Small intestine (tissue), 7 donors: Measurements from ENCODE around the gene CAPN9. TPM values are rescaled to one million over a fixed set of nuclear protein-coding genes. Genes with fewer than 3 reads are reported as not detected.
A peak's percentile ranks its signal among the peaks of the same experiment; 100 is the strongest.

Experiments used
- DNase-seq, 2 donors: peaks; one replicate each; pipeline versions ENCODE4 v3.0.0 to v3.0.0-alpha.2; 2013
- FAIRE-seq: peaks from 2 replicates; lab custom pipeline; 2012; peaks lifted over from hg19 to GRCh38; lab: Jason Lieb, UNC
- H3K27ac ChIP-seq, 3 donors: one replicate each; pipeline ENCODE4 v1.5.1; 2013; ENCODE audit warnings: low read length in 2 of 3, mild to moderate bottlenecking in 2 of 3, control low read depth in 1 of 3, inconsistent platforms in 1 of 3, low read depth in 1 of 3, moderate library complexity in 1 of 3
- H3K27me3 ChIP-seq, 3 donors: one replicate each; pipeline ENCODE4 v1.6.1; 2013; ENCODE audit warnings: low read length in 3 of 3, inconsistent platforms in 1 of 3; ENCODE audit not compliant: control insufficient read depth in 3 of 3, insufficient read depth in 3 of 3
- H3K36me3 ChIP-seq, 3 donors: one replicate each; pipeline ENCODE4 v1.6.1; 2013; ENCODE audit warnings: low read length in 3 of 3, inconsistent platforms in 1 of 3, low read depth in 1 of 3, mild to moderate bottlenecking in 1 of 3, moderate library complexity in 1 of 3; ENCODE audit not compliant: control insufficient read depth in 3 of 3, insufficient read depth in 2 of 3
- H3K4me1 ChIP-seq, 3 donors: one replicate each; pipeline ENCODE4 v1.6.1; 2013; ENCODE audit warnings: low read length in 2 of 3, inconsistent platforms in 1 of 3, low read depth in 1 of 3, mild to moderate bottlenecking in 1 of 3, moderate library complexity in 1 of 3; ENCODE audit not compliant: control insufficient read depth in 3 of 3, insufficient read depth in 2 of 3
- H3K4me3 ChIP-seq, 3 donors: one replicate each; pipeline ENCODE4 v1.5.1; 2013; ENCODE audit warnings: low read length in 3 of 3, control low read depth in 1 of 3, inconsistent platforms in 1 of 3, low read depth in 1 of 3, mild to moderate bottlenecking in 1 of 3, moderate library complexity in 1 of 3
- H3K9me3 ChIP-seq, 2 donors: one replicate each; pipeline ENCODE4 v1.6.1; 2013; ENCODE audit warnings: low read depth in 1 of 2, low read length in 1 of 2; ENCODE audit not compliant: control insufficient read depth in 2 of 2, insufficient read depth in 1 of 2
- WGBS, 3 donors: extraction: QIAGEN DNeasy Blood & Tissue Kit; methylation state at CpG; one replicate each; pipeline ENCODE4 v1.1.7; 2013; 5-methylcytosine and 5-hydroxymethylcytosine counted together
- polyA plus RNA-seq, 4 donors: library from polyadenylated mRNA; stranded (reverse) in 3 of 4; unstranded in 1 of 4; fragments of 200-250 nt in 3 of 4; fragments of 120-200 nt in 1 of 4; gene quantifications; one replicate each; pipeline versions ENCODE4 v1.2.1 to v1.2.3, GENCODE V29; 2013
- donor health status: healthy with polysubstance abuse.
- donor health status: control.
- donor health status: control.
- donor health status: Bipolar disorder and iron deficiency.
- donor health status: healthy.

The CAPN9 gene
- polyA plus RNA-seq, 4 donors = 2.6 to 31.1 (median 16.1) TPM

DNA sequence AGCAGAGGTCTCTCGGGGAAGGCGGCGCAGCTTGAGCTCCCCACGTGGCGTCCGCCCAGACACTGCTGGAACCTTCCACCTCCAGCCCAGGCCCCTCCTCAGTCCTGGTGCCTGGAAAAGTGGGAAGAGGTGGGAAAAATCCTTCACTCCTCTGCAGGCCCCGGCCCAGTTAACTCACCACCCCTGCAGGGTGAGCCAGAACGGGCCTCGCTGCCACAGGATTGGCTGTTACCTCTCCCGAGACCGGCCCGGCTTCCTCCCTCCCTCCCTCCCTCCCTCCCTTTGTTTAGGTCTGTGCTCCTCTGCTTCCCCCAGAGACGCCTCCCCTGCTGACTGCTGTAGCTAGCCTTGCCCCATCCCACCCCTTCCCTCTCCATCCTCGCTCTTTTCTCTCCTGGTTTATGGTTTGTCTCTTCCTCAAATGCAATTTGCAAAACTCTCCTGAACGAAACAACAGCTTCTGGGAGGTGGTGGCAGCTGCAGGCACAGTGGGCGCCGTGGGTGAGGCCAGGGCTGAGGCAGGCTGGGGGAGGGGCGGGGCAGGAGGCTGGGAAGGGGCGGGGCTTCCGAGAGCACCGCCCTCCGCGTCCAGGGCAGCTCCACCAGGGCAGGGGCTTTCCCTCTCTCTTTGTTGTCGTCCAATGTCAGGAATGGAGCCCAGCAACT, 6.5 kb downstream of the CAPN9 start:
- Histone ChIP-seq H3K4me3 (no peak overlapping the region), H3K9me3 (no peaks in the 10 kb centered on the region), H3K4me1 (peaks cover 0 to 15% (median 3%) of the 10 kb centered on the region in 3 donors), H3K27ac (peak overlapping the region in 1 of 3 donors; percentile 42), H3K36me3 (no peaks in the 10 kb centered on the region), H3K27me3 (no peaks in the 10 kb centered on the region)
- 20 to 63% (median 34%) methylated on average over 24 of the region's 24 CpGs for WGBS, 3 donors
- DNase-seq (peak in 1 of 2 donors; percentile 83), FAIRE-seq (no peak)

DNA sequence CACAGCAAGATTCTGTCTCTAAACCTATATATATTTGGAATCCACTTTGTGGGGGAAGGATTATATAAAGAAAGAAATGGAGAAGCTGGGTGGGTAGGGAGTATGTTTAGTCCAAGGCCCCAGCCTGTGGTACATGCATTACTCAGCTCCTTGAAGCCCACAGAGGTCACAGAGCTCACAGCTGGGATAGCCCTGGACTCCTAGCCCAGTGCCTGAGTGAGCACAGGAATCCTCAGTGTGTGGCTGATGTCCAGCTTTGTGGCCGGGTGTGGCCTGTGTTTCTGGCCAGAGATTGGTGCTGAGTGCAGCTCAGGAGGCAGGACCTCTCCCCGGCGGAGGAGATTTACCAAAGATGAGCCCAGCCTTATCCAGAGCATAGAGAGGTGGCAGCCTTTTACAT, 7.6 kb downstream of the CAPN9 start:
- Histone ChIP-seq H3K27ac (no peak overlapping the region), H3K9me3 (no peaks in the 10 kb centered on the region), H3K4me1 (peaks cover 0 to 15% (median 3%) of the 10 kb centered on the region in 3 donors), H3K27me3 (no peaks in the 10 kb centered on the region), H3K36me3 (no peaks in the 10 kb centered on the region), H3K4me3 (no peak overlapping the region)
- DNase-seq = no peak
- WGBS, 3 donors = 69 to 80% (median 72%) methylated on average over 3 of the region's 3 CpGs
- FAIRE-seq = no peak

DNA sequence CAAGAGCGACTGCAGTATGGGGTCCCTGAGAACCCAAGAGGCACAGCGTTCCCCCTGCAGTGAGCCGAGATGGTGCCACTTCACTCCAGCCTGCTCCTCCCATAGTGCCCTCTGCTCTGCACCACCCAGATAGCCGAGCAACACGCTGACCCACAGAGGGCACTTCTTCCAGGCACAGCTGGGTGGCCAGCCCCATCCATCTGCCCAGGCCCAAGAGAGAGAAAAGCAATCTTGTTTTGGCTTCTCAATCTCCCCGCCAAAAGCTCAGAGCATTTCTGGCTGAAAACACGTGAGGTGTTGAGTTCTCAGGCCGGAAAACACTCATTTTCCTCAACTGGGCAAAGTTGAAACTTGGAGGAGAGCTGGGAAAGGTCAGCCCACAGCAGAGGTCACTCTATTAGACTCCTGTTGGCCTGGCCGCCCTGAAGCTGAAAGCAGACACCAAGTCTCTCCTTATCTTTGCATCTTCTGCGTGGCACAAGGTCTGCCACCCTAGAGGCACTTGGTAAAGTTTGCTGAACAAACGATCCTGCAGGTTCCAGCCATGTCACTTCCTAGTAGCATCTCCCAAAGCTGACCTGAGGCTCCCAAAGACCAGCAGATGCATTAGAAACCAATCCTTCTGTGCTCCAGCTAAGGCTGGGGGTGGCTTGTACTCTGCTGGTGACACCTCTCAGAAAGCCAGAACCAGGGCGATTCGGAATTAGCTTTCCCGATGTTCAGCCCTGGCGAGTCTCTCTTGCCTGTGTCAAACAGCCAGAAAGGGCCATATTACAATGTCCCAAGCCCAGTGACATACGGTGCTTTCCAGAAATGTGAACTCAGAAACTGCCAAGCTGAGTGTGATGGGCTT, 10.9 kb downstream of the CAPN9 start:
- Histone ChIP-seq H3K4me1 (peaks cover 0 to 3% (median 0%) of the 10 kb centered on the region in 3 donors), H3K27me3 (no peaks in the 10 kb centered on the region), H3K36me3 (no peaks in the 10 kb centered on the region), H3K4me3 (no peak overlapping the region), H3K27ac (no peak overlapping the region), H3K9me3 (no peaks in the 10 kb centered on the region)
- DNase-seq = no peak
- WGBS, 3 donors = 78 to 82% (median 80%) methylated on average over 16 of the region's 16 CpGs
- no peak for FAIRE-seq

DNA sequence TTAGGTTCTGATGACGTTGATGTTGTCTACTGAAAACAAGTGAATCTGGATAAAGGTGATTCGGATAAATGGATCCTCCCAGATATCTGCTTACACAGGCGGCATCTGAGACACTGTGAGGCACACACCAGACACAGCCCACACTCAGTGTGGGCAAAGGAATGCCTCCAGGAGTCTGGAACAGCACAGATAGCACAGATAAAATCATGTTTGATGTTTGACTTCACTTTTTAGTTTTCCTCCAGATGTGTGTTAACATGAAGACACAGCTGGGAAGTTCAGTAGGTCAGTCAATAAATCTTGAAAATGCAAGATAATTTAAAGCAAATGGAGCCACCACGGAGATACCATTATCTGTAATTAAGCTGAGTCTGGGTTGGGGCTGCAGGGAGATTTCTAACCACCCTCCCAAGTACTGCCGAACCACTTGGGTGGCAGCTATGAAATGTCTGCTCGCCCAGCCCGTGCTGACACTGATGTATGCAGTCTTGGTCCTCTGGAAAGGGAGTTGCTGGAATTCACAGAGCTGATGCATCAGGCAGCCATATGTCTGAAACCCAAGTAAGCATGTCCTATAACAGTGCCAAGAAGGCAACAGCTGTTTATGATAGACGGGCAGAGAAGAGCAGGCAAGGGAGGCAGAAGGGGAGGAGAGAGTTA, 11.7 kb downstream of the CAPN9 start:
- FAIRE-seq (no peak), DNase-seq (no peak)
- H3K4me3 ChIP-seq = no peak overlapping the region
- H3K27ac ChIP-seq = no peak overlapping the region
- WGBS, 3 donors = 59 to 62% (median 61%) methylated on average over 8 of the region's 8 CpGs
- peaks cover 0 to 3% of the 10 kb centered on the region in 2 donors for H3K9me3 ChIP-seq
- no peaks in the 10 kb centered on the region for H3K36me3 ChIP-seq
- no peaks in the 10 kb centered on the region for H3K4me1 ChIP-seq
- H3K27me3 ChIP-seq = no peaks in the 10 kb centered on the region

DNA sequence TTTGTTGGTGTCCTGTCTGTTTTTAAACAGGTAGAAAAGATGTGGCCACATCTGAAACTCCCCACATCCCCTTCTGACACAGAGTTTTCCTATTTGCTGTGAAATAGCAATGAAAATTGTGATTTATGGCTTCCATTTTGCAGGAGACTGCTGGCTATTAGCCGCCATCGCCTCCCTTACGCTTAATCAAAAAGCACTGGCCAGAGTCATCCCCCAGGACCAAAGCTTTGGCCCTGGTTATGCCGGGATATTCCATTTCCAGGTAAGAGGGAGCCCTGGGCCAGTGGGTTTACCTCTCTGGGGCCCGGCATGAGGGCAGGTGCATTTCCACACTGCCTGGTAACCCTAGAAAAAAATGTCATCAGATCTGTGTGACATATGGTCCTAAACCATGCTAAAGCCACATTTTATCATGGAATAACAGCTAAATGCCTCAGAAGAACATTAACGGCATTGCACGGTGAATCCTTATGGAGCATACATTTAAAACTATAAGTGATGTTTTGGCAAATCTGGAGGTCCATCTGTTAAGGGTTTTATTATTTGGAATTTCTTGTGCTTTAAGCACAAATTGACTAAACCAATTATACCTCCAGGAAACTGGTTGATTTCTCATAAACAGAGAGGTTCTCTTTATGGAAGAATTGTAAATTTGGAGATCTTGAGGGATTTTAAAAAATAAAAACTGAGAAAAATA, 12.3 kb downstream of the CAPN9 start:
- no peak for FAIRE-seq
- WGBS, 3 donors = 88 to 93% (median 92%) methylated on average over 7 of the region's 7 CpGs

DNA sequence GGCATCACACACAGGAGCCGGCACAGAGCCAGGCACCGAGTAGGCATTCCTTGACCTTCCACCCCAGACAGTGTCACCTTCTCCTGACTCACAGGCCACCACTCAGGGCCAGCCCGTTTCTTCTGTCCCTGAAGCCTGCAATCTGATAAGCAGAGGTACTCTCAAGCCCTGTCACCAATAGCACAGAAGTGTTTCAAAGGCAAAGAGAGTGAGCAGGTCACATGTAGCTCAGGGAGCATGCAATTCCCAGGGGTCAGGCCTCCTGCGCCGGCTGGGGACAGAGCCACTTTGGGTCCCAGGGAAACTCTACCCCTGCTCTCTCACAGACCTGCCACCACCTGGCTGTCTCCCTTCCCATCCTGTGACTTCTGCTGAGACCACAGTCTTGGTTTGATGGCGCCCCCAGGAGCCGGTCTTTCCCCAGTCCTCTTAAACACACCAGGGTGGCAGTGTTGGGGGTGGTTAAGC, 13.2 kb downstream of the CAPN9 start:
- no peak for FAIRE-seq
- H3K9me3 ChIP-seq = peaks cover 0 to 8% of the 10 kb centered on the region in 2 donors
- H3K4me1 ChIP-seq = no peaks in the 10 kb centered on the region
- DNase-seq = peak in 1 of 2 donors; percentile 39
- WGBS, 3 donors = 57 to 79% (median 69%) methylated on average over 7 of the region's 7 CpGs
- H3K36me3 ChIP-seq = no peaks in the 10 kb centered on the region
- no peak overlapping the region for H3K4me3 ChIP-seq
- H3K27ac ChIP-seq = no peak overlapping the region
- H3K27me3 ChIP-seq = no peaks in the 10 kb centered on the region

More for the DNA sequence above, 12.3 kb downstream of the CAPN9 start:
- Histone ChIP-seq H3K4me3 (no peak overlapping the region), H3K27me3 (no peaks in the 10 kb centered on the region), H3K4me1 (no peaks in the 10 kb centered on the region), H3K9me3 (peaks cover 0 to 8% of the 10 kb centered on the region in 2 donors), H3K27ac (no peak overlapping the region), H3K36me3 (no peaks in the 10 kb centered on the region)
- no peak for DNase-seq

DNA sequence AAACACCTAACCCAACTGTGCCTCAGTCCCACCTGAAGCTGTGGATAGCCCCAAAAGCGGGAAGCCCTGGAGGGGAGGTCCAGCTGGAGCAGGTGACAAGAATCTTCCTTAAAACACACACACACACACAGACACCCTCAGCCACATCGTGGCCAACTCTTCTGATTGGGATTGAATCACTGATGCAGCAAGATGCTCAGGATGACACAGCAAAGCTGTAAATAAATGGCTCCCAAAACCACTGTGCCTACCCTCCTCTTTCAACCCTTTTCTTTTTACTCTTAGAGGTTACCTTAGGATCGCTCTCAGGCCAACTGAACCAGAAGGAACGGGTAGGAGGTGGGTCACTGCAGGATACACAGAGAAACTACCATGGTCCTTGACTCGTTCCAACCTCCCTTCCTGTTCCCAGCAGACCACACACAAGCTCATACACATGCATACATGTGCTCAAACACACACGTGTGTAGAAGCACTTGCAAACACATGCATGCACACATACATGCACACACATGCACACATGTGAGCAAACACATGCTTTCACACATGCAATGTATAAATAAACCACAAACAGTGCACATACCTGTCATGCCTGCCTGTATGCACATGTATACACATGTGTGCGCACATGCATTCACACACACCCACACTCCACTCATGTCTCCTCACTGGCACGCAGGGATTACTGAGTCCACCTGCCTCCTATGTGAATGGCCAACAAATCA, 14.4 kb downstream of the CAPN9 start:
- no peak for DNase-seq
- Histone ChIP-seq H3K27ac (no peak overlapping the region), H3K4me3 (no peak overlapping the region), H3K9me3 (peaks cover 0 to 8% of the 10 kb centered on the region in 2 donors), H3K36me3 (no peaks in the 10 kb centered on the region), H3K27me3 (no peaks in the 10 kb centered on the region), H3K4me1 (no peaks in the 10 kb centered on the region)
- FAIRE-seq = no peak
- 79 to 86% (median 84%) methylated on average over 8 of the region's 8 CpGs for WGBS, 3 donors
